H9 (cell line): Measurements from ENCODE around the gene CABLES1. TPM values are rescaled to one million over a fixed set of nuclear protein-coding genes. Genes with fewer than 3 reads are reported as not detected.

Source experiments
- DNase-seq: peaks from one replicate; pipeline ENCODE4 v3.0.0-alpha.2; 2017
- H2AFZ ChIP-seq: one replicate; pipeline ENCODE4 v1.6.1; 2013; ENCODE audit warnings: mild to moderate bottlenecking, low read length, control low read depth, moderate library complexity
- H2AK5ac ChIP-seq: 2 replicates; pipeline ENCODE4 v1.6.1; 2013; ENCODE audit warnings: low read length, control low read depth, mixed read lengths; ENCODE audit not compliant: insufficient read length
- H2BK120ac ChIP-seq: one replicate; pipeline ENCODE4 v1.6.1; 2013; ENCODE audit warnings: low read depth, mild to moderate bottlenecking, low read length, control low read depth, inconsistent platforms; ENCODE audit not compliant: poor library complexity, severe bottlenecking
- H2BK12ac ChIP-seq: 2 replicates; pipeline ENCODE4 v1.6.1; 2013; ENCODE audit warnings: low read length, control low read depth, mixed read lengths, low read depth; ENCODE audit not compliant: insufficient read length
- H2BK15ac ChIP-seq: 2 replicates; pipeline ENCODE4 v1.6.1; 2013; ENCODE audit warnings: low read depth, low read length, control low read depth
- H2BK20ac ChIP-seq: one replicate; pipeline ENCODE4 v1.6.1; 2013; ENCODE audit warnings: low read depth, mild to moderate bottlenecking, low read length, control low read depth, inconsistent platforms; ENCODE audit not compliant: poor library complexity, severe bottlenecking
- H2BK5ac ChIP-seq: 2 replicates; pipeline ENCODE4 v1.6.1; 2013; ENCODE audit warnings: low read length, control low read depth, mixed read lengths; ENCODE audit not compliant: insufficient read length
- H3K14ac ChIP-seq: 2 replicates; pipeline ENCODE4 v1.6.1; 2013; ENCODE audit warnings: low read length, control low read depth; ENCODE audit not compliant: insufficient read depth
- H3K18ac ChIP-seq: 2 replicates; pipeline ENCODE4 v1.6.1; 2013; ENCODE audit warnings: low read depth, mild to moderate bottlenecking, mixed read lengths, low read length, control low read depth; ENCODE audit not compliant: insufficient read length
- H3K23ac ChIP-seq: 2 replicates; pipeline ENCODE4 v1.6.1; 2013; ENCODE audit warnings: low read length, control low read depth, mixed read lengths, low read depth; ENCODE audit not compliant: insufficient read length
- H3K23me2 ChIP-seq: 2 replicates; pipeline ENCODE4 v1.6.1; 2013; ENCODE audit warnings: low read depth, mild to moderate bottlenecking, mixed read lengths, low read length, control low read depth; ENCODE audit not compliant: insufficient read length, poor library complexity, severe bottlenecking
- H3K27ac ChIP-seq: 2 replicates; pipeline ENCODE4 v1.5.1; 2013; ENCODE audit warnings: low read length, control low read depth, mixed read lengths, low read depth; ENCODE audit not compliant: insufficient read length
- H3K27me3 ChIP-seq: 2 replicates; pipeline ENCODE4 v1.6.1; 2013; ENCODE audit warnings: low read length, control low read depth, inconsistent platforms; ENCODE audit not compliant: insufficient read depth
- H3K4ac ChIP-seq: 2 replicates; pipeline ENCODE4 v1.6.1; 2013; ENCODE audit warnings: low read depth, mild to moderate bottlenecking, control low read depth, inconsistent platforms, low read length, moderate library complexity
- H3K4me1 ChIP-seq: 2 replicates; pipeline ENCODE4 v1.6.1; 2013; ENCODE audit warnings: low read length, control low read depth, inconsistent platforms; ENCODE audit not compliant: insufficient read depth
- H3K4me2 ChIP-seq: 2 replicates; pipeline ENCODE4 v1.6.1; 2013; ENCODE audit warnings: low read length, control low read depth, mixed read lengths; ENCODE audit not compliant: insufficient read length, insufficient read depth
- H3K56ac ChIP-seq: 2 replicates; pipeline ENCODE4 v1.6.1; 2013; ENCODE audit warnings: low read depth, mild to moderate bottlenecking, mixed read lengths, low read length, control low read depth; ENCODE audit not compliant: insufficient read length
- H3K79me1 ChIP-seq: 2 replicates; pipeline ENCODE4 v1.6.1; 2013; ENCODE audit warnings: low read depth, mild to moderate bottlenecking, moderate library complexity, low read length, control low read depth, inconsistent platforms; ENCODE audit not compliant: insufficient read depth, poor library complexity, severe bottlenecking
- H3K79me2 ChIP-seq: 2 replicates; pipeline ENCODE4 v1.6.1; 2013; ENCODE audit warnings: low read length, control low read depth, inconsistent platforms; ENCODE audit not compliant: insufficient read depth
- H3K9ac ChIP-seq: 2 replicates; pipeline ENCODE4 v1.6.1; 2013; ENCODE audit warnings: low read length, control low read depth, mixed read lengths; ENCODE audit not compliant: insufficient read length; ENCODE audit errors: extremely low read depth
- H3K9me3 ChIP-seq: one replicate; pipeline ENCODE4 v1.6.1; 2013; ENCODE audit warnings: low read depth, low read length, inconsistent platforms; ENCODE audit not compliant: control insufficient read depth
- H3T11ph ChIP-seq: one replicate; pipeline ENCODE4 v1.6.1; 2013; ENCODE audit warnings: mild to moderate bottlenecking, low read length, control low read depth, inconsistent platforms
- H4K20me1 ChIP-seq: one replicate; pipeline ENCODE4 v1.6.1; 2013; ENCODE audit not compliant: control insufficient read depth, insufficient read length, insufficient read depth
- H4K5ac ChIP-seq: 2 replicates; pipeline ENCODE4 v1.6.1; 2013; ENCODE audit warnings: low read depth, mild to moderate bottlenecking, mixed read lengths, low read length, control low read depth; ENCODE audit not compliant: insufficient read length
- H4K8ac ChIP-seq: replicated peaks from 2 replicates; pipeline ENCODE4 v1.6.1; 2013; ENCODE audit warnings: low read length, control low read depth, mixed read lengths, low read depth; ENCODE audit not compliant: insufficient read length
- H4K91ac ChIP-seq: 2 replicates; pipeline ENCODE4 v1.6.1; 2013; ENCODE audit warnings: low read depth, mild to moderate bottlenecking, moderate library complexity, mixed read lengths, low read length, control low read depth; ENCODE audit not compliant: insufficient read length
- H3K27ac Mint-ChIP-seq, 3 experiments: 2 replicates in 2 of 3; 3 replicates in 1 of 3; pipeline ENCODE4 v1.8.0; 2020 to 2021; ENCODE audit warnings: mixed read lengths in 3 of 3, mild to moderate bottlenecking in 1 of 3, moderate library complexity in 1 of 3
- H3K27me3 Mint-ChIP-seq: 2 replicates; pipeline ENCODE4 v1.8.0; 2021; ENCODE audit warnings: low read depth, mild to moderate bottlenecking, moderate library complexity, mixed read lengths
- H3K36me3 Mint-ChIP-seq, 3 experiments: 2 replicates in 2 of 3; 3 replicates in 1 of 3; pipeline ENCODE4 v1.8.0; 2020 to 2021; ENCODE audit warnings: low read depth in 3 of 3, mixed read lengths in 3 of 3; ENCODE audit not compliant: insufficient read depth in 1 of 3
- H3K4me1 Mint-ChIP-seq, 2 experiments: 2 replicates each; pipeline ENCODE4 v1.8.0; 2020; ENCODE audit warnings: mixed read lengths in 2 of 2
- H3K4me3 Mint-ChIP-seq, 2 experiments: 2 replicates in 1 of 2; 3 replicates in 1 of 2; pipeline ENCODE4 v1.8.0; 2020 to 2021; ENCODE audit warnings: mild to moderate bottlenecking in 2 of 2, mixed read lengths in 2 of 2, moderate library complexity in 1 of 2
- H3K9me3 Mint-ChIP-seq, 2 experiments: 2 replicates in 1 of 2; 3 replicates in 1 of 2; pipeline ENCODE4 v1.8.0; 2020; ENCODE audit warnings: mild to moderate bottlenecking in 2 of 2, mixed read lengths in 2 of 2, moderate library complexity in 1 of 2
- CTCF ChIP-seq: fragments of 200-600 bp; sonication (generic); conservative IDR thresholded peaks from 3 replicates; pipeline ENCODE4 v1.8.0; 2021; ENCODE audit warnings: antibody characterized with exemption, mild to moderate bottlenecking
- WGBS: extraction: QIAGEN DNeasy Blood & Tissue Kit; methylation state at CpG from one replicate; pipeline ENCODE4 v1.1.7; 2013; ENCODE audit warnings: missing lambda C conversion rate, low lambda C conversion rate, mixed read lengths; ENCODE audit not compliant: insufficient read length; ENCODE audit errors: extremely low coverage; 5-methylcytosine and 5-hydroxymethylcytosine counted together
- total RNA-seq: library from RNA; stranded (reverse); gene quantifications from 2 replicates; pipeline ENCODE4 v1.2.1, GENCODE V29; 2021

CABLES1 gene
- total RNA-seq, 1 experiment from 2014 or later = 27.1 TPM

GRCh38 chr18:23138471-23138870 is 3.2 kb downstream of the CABLES1 start:
- no CpG with 5 or more reads among the region's 5 CpGs for WGBS
- no peaks in the 10 kb centered on the region; the same call in 1 of the 2 replicates for H3K4me1 ChIP-seq
- no peak overlapping the region for H2BK20ac ChIP-seq
- no peak overlapping the region for H3K23ac ChIP-seq
- H3K14ac ChIP-seq = no peak overlapping the region
- H3K4ac ChIP-seq = no peak overlapping the region
- no peaks in the 10 kb centered on the region; the same call in 1 of the 2 replicates for H3K27me3 Mint-ChIP-seq
- no peak overlapping the region for H3K27ac Mint-ChIP-seq
- H2BK5ac ChIP-seq = no peak overlapping the region
- H3K27ac ChIP-seq = no peak overlapping the region
- H3K9ac ChIP-seq = no peak overlapping the region
- no peaks in the 10 kb centered on the region for H4K20me1 ChIP-seq
- no peak overlapping the region for H2BK120ac ChIP-seq
- H3K4me2 ChIP-seq = no peak overlapping the region
- H4K91ac ChIP-seq = no peak overlapping the region
- DNase-seq = no peak
- H2AFZ ChIP-seq = no peak overlapping the region
- H3T11ph ChIP-seq = no peak overlapping the region
- peaks cover 4 to 21% (median 16%) of the 10 kb centered on the region in 3 experiments; a peak in 6 of 7 replicates for H3K36me3 Mint-ChIP-seq
- H2BK12ac ChIP-seq = no peak overlapping the region
- no peak overlapping the region for H4K5ac ChIP-seq
- no peaks in the 10 kb centered on the region for H3K9me3 ChIP-seq
- no peak overlapping the region for H2AK5ac ChIP-seq
- H3K18ac ChIP-seq = no peak overlapping the region
- no peak overlapping the region for H3K56ac ChIP-seq
- H3K23me2 ChIP-seq = peaks cover 31% of the 10 kb centered on the region
- H3K27me3 ChIP-seq = no peaks in the 10 kb centered on the region
- peaks cover 35% of the 10 kb centered on the region; the same call in 1 of the 2 replicates for H3K79me2 ChIP-seq
- H4K8ac ChIP-seq = no peak overlapping the region
- H3K9me3 Mint-ChIP-seq = no peaks in the 10 kb centered on the region
- no peak overlapping the region for H2BK15ac ChIP-seq
- H3K4me1 Mint-ChIP-seq = peaks cover 63 to 64% of the 10 kb centered on the region in 2 experiments
- TF ChIP-seq CTCF = no peak
- no peaks in the 10 kb centered on the region for H3K79me1 ChIP-seq
- H3K4me3 Mint-ChIP-seq = peak overlapping the region; percentile 12 to 41; a peak in 2 of 5 replicates
